DOHH2 (cell line): ENCODE measurements around the gene P3H1.

Source experiments
- H3F3A ChIP-seq: fragments of 200-600 bp; sonication (generic), shearing (Covaris generic); 2 replicates; pipeline ENCODE4 v1.6.0; 2016; ENCODE audit warnings: antibody characterized with exemption, mild to moderate bottlenecking; ENCODE audit not compliant: control insufficient read depth, insufficient read depth
- H3K27ac ChIP-seq: fragments of 200-600 bp; sonication (generic); 2 replicates; pipeline ENCODE4 v1.5.1; 2014; ENCODE audit warnings: low read depth, mild to moderate bottlenecking, low read length, moderate library complexity
- H3K27me3 ChIP-seq: fragments of 200-600 bp; sonication (generic); 2 replicates; pipeline ENCODE4 v1.6.1; 2014; ENCODE audit warnings: mild to moderate bottlenecking, low read length, mixed read lengths; ENCODE audit not compliant: control insufficient read depth
- H3K36me3 ChIP-seq: fragments of 200-600 bp; sonication (generic); 2 replicates; pipeline ENCODE4 v1.6.1; 2014; ENCODE audit warnings: mild to moderate bottlenecking, low read length, moderate library complexity, mixed read lengths; ENCODE audit not compliant: control insufficient read depth
- H3K4me1 ChIP-seq: fragments of 200-600 bp; sonication (generic); 2 replicates; pipeline ENCODE4 v1.6.1; 2014; ENCODE audit warnings: mild to moderate bottlenecking, low read length, mixed read lengths; ENCODE audit not compliant: control insufficient read depth
- H3K4me2 ChIP-seq: fragments of 200-600 bp; sonication (generic); 2 replicates; pipeline ENCODE4 v1.6.0; 2014; ENCODE audit warnings: mild to moderate bottlenecking, low read length, moderate library complexity
- H3K4me3 ChIP-seq: fragments of 200-600 bp; sonication (generic); 2 replicates; pipeline ENCODE4 v1.5.1; 2014; ENCODE audit warnings: mild to moderate bottlenecking, low read length, mixed read lengths
- H3K79me2 ChIP-seq: fragments of 200-600 bp; sonication (generic); 2 replicates; pipeline ENCODE4 v1.6.1; 2014; ENCODE audit warnings: mild to moderate bottlenecking, low read length, mixed read lengths; ENCODE audit not compliant: control insufficient read depth
- H3K9me2 ChIP-seq: fragments of 200-600 bp; sonication (generic); replicated peaks from 2 replicates; pipeline ENCODE4 v1.6.1; 2014; ENCODE audit warnings: mild to moderate bottlenecking, low read length, mixed read lengths; ENCODE audit not compliant: control insufficient read depth
- H3K9me3 ChIP-seq: fragments of 200-600 bp; sonication (generic); 2 replicates; pipeline ENCODE4 v1.6.1; 2014; ENCODE audit warnings: antibody characterized with exemption, low read length, mixed read lengths; ENCODE audit not compliant: control insufficient read depth, insufficient read depth
- H4K20me1 ChIP-seq: fragments of 200-600 bp; sonication (generic); 2 replicates; pipeline ENCODE4 v1.6.0; 2014; ENCODE audit warnings: low read depth, mild to moderate bottlenecking, antibody characterized with exemption, low read length, moderate library complexity; ENCODE audit not compliant: control insufficient read depth, insufficient read depth
- CTCF ChIP-seq: fragments of 200-600 bp; sonication (generic); IDR thresholded peaks from one replicate; pipeline ENCODE4 v1.5.1; 2014; ENCODE audit warnings: antibody characterized with exemption, mild to moderate bottlenecking, low read depth, low read length; ENCODE audit not compliant: poor library complexity, severe bottlenecking
- EZH2phosphoT487 ChIP-seq: fragments of 200-600 bp; sonication (generic); IDR thresholded peaks from 2 replicates; pipeline ENCODE4 v1.6.1; 2017; ENCODE audit warnings: borderline replicate concordance, mild to moderate bottlenecking, antibody characterized with exemption, low read length, moderate library complexity, mixed read lengths

The P3H1 gene

GRCh38 chr1:42807056-42807668 lies 40.3 kb upstream of the P3H1 start:
- TF ChIP-seq CTCF: no peak
- Histone ChIP-seq H3K9me3 (no peaks in the 10 kb centered on the region), H3K79me2 (no peaks in the 10 kb centered on the region), H3K9me2 (no peaks in the 10 kb centered on the region), H3K27ac (no peak overlapping the region), H4K20me1 (no peaks in the 10 kb centered on the region), H3K4me2 (no peak overlapping the region), H3K27me3 (no peaks in the 10 kb centered on the region), H3F3A (0 out of 2 replicates have a peak, but pooled peaks cover 2% of the 10 kb centered on the region), H3K36me3 (no peaks in the 10 kb centered on the region), H3K4me1 (peaks cover 3% of the 10 kb centered on the region; the same call in 1 of the 2 replicates), H3K4me3 (no peak overlapping the region)

DNA sequence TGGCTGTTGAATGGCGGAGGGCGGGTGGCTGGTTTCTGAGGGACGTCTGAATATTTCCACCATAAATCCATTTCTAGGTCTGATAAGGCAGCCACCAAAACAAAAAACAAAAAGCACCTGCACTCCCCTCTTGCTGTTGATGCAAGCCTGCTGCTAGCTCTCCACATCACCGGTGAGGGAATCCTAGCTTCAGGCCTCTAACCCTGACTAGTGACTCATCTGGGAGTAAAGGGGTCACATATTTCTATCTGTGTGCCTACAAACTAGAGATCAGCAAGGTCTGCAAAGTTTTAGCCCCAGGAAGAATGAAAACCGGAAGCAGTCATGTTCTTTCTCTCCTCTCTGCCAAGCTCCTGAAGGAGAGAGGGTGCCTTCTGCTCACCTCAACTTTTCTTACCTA lies 39.8 kb upstream of the P3H1 start:
- Histone ChIP-seq H3K27ac (no peak overlapping the region), H3K4me1 (peaks cover 3% of the 10 kb centered on the region; the same call in 1 of the 2 replicates)

DNA sequence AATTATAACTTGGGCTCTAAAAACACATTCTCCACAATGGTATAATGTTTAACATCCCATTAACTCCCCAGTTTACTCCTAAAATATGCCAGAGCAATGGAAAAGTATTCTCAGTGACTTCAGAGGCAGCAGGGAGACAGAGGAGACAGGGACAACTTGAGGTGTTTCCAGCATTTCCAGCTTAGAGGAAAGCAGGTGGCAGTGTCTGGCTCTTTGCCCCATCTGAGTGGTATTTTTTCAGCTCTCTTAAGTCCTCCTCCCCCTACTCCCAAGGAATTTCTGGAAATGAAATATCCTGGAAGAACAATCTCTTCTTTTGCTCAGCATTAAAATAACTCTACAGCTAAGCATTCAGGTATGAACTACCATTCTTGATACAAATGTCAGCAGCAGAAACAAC lies 39.3 kb upstream of the P3H1 start:
- Histone ChIP-seq H3K9me2 (no peaks in the 10 kb centered on the region), H3K9me3 (no peaks in the 10 kb centered on the region), H3F3A (0 out of 2 replicates have a peak, but pooled peaks cover 2% of the 10 kb centered on the region), H3K4me2 (no peak overlapping the region), H3K79me2 (no peaks in the 10 kb centered on the region), H3K4me1 (peaks cover 3% of the 10 kb centered on the region; the same call in 1 of the 2 replicates), H3K36me3 (no peaks in the 10 kb centered on the region), H3K27ac (no peak overlapping the region), H3K4me3 (no peak overlapping the region), H3K27me3 (no peaks in the 10 kb centered on the region), H4K20me1 (no peaks in the 10 kb centered on the region)
- TF ChIP-seq EZH2phosphoT487: no peak
- no peak for TF ChIP-seq CTCF

More for the DNA sequence above, 39.8 kb upstream of the P3H1 start:
- TF ChIP-seq EZH2phosphoT487 (no peak), CTCF (no peak)
- H3K9me2 ChIP-seq: no peaks in the 10 kb centered on the region
- H3K4me2 ChIP-seq: no peak overlapping the region
- no peak overlapping the region for H3K4me3 ChIP-seq
- H4K20me1 ChIP-seq: no peaks in the 10 kb centered on the region
- no peaks in the 10 kb centered on the region for H3K36me3 ChIP-seq
- H3F3A ChIP-seq: 0 out of 2 replicates have a peak, but pooled peaks cover 2% of the 10 kb centered on the region
- H3K79me2 ChIP-seq: no peaks in the 10 kb centered on the region
- H3K9me3 ChIP-seq: no peaks in the 10 kb centered on the region
- H3K27me3 ChIP-seq: no peaks in the 10 kb centered on the region
